C4-2B (cell line): ENCODE results near the gene SZT2.

Experiments used
- CTCF ChIP-seq: fragments of 450-650 bp; conservative IDR thresholded peaks from 2 replicates; pipeline ENCODE4 v1.5.1; 2017; ENCODE audit warnings: mild to moderate bottlenecking
- ZFX ChIP-seq: fragments of 450-650 bp; IDR thresholded peaks from 2 replicates; pipeline ENCODE4 v1.6.1; 2017

- no peak for TF ChIP-seq CTCF
- no peak for TF ChIP-seq ZFX
These were observed 37.8 kb downstream of the SZT2 start for GRCh38 chr1:43427524-43427923.
